A673 (cell line): ENCODE data around the gene GOLGA6L7. TPM values are rescaled to one million over a fixed set of nuclear protein-coding genes. Genes with fewer than 3 reads are reported as not detected.
"Not testable (repeated sequence)": the region's sequence is repeated elsewhere in the genome, so short reads cannot be mapped to it uniquely, and the experiment has no call there.

Source experiments
- BruUV-seq: library from RNA; stranded (reverse); fragments of 400-500 nt; replicated peaks from 2 replicates; lab custom pipeline; 2021; lab: Mats Ljungman, UMichigan
- CTCF ChIA-PET: fragments of 300-600 bp; sonication (Branson Sonifier 250); formaldehyde crosslinking; loops from one replicate; lab custom pipeline; 2022; ENCODE audit warnings: antibody characterized with exemption; lab: Charles Lee
- POLR2A ChIA-PET: fragments of 300-600 bp; sonication (Branson Sonifier 250); formaldehyde crosslinking; loops from one replicate; lab custom pipeline; 2022; ENCODE audit warnings: antibody characterized with exemption; ENCODE audit not compliant: low non-redundant PET; lab: Charles Lee
- DNase-seq: peaks from one replicate; pipeline ENCODE4 v3.0.0-alpha.2; 2015; ENCODE audit warnings: low spot score
- H3K27ac ChIP-seq: fragments of 200-600 bp; sonication (generic); 2 replicates; pipeline ENCODE4 v1.5.1; 2016; ENCODE audit warnings: mixed run types, low read depth, mild to moderate bottlenecking, mixed read lengths, antibody characterized with exemption, low read length; ENCODE audit not compliant: poor library complexity, severe bottlenecking
- H3K27me3 ChIP-seq: fragments of 200-600 bp; sonication (generic); replicated peaks from 2 replicates; pipeline ENCODE4 v1.6.1; 2017; ENCODE audit warnings: mixed run types, low read depth, mild to moderate bottlenecking, mixed read lengths, antibody characterized with exemption, low read length; ENCODE audit not compliant: insufficient read depth, poor library complexity
- H3K36me3 ChIP-seq: fragments of 200-600 bp; sonication (generic); 2 replicates; pipeline ENCODE4 v1.6.1; 2016; ENCODE audit warnings: mixed run types, mild to moderate bottlenecking, mixed read lengths, antibody characterized with exemption, low read length; ENCODE audit not compliant: insufficient read depth, poor library complexity, severe bottlenecking
- H3K4me1 ChIP-seq: fragments of 200-600 bp; sonication (generic); 2 replicates; pipeline ENCODE4 v1.6.1; 2017; ENCODE audit warnings: mixed run types, mild to moderate bottlenecking, mixed read lengths, antibody characterized with exemption, low read length; ENCODE audit not compliant: insufficient read depth, poor library complexity, severe bottlenecking
- H3K4me3 ChIP-seq: fragments of 200-600 bp; sonication (generic); 2 replicates; pipeline ENCODE4 v1.5.1; 2016; ENCODE audit warnings: low read depth, mixed run types, mild to moderate bottlenecking, mixed read lengths, low read length; ENCODE audit not compliant: poor library complexity, severe bottlenecking
- H3K9me3 ChIP-seq: fragments of 200-600 bp; sonication (generic); 2 replicates; pipeline ENCODE4 v1.6.1; 2016; ENCODE audit warnings: mixed run types, low read depth, mild to moderate bottlenecking, mixed read lengths, antibody characterized with exemption, low read length; ENCODE audit not compliant: poor library complexity, severe bottlenecking
- CTCF ChIP-seq: fragments of 300-800, 200-600 bp; sonication (generic); conservative IDR thresholded peaks from 2 replicates; pipeline ENCODE4 v1.5.1; 2017; ENCODE audit warnings: low read depth, mild to moderate bottlenecking, antibody characterized with exemption, low read length, moderate library complexity, mixed read lengths
- EZH2 ChIP-seq: fragments of 200-600 bp; sonication (generic); IDR thresholded peaks from 2 replicates; pipeline ENCODE4 v1.6.1; 2017; ENCODE audit warnings: borderline replicate concordance, low read depth, mild to moderate bottlenecking, mixed read lengths, antibody characterized with exemption, low read length; ENCODE audit not compliant: poor library complexity, severe bottlenecking
- intact Hi-C: fragments of 100-400 bp; cut with micrococcal nuclease; formaldehyde crosslinking; loops from one replicate; pipeline ENCODE4 v1.10.0; 2022; ENCODE audit not compliant: unreplicated experiment
- total RNA-seq: library from RNA; stranded (reverse); gene quantifications from 2 replicates; pipeline ENCODE4 v1.2.3, GENCODE V29; 2021

The GOLGA6L7 gene
- total RNA-seq, 1 experiment from 2014 or later, result not detected

DNA sequence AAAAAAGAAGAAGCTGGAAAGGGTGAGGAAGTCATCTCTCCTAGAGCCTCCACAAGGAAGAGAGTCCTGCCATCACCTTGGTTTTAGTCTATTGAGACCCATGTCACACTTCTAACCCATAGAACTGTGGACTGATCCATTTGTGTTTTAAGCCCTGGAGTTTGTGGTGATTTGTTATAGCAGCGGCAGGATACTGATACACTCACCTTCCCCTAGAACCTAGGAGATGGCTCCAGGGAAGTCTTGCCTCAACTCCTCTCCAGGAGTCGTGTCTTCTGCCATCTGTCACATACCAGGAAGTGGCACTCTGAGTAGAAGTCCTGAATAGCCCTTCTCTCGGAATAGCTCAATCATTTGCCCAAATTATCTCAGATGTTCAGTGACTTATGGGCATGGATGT lies 22.7 kb upstream of the GOLGA6L7 start:
- H3K4me1 ChIP-seq, result no peaks in the 10 kb centered on the region
- no peaks in the 10 kb centered on the region for H3K9me3 ChIP-seq
- no peak for DNase-seq
- intact Hi-C loops, result no loop called here
- no peak overlapping the region for H3K4me3 ChIP-seq
- TF ChIP-seq EZH2 (no peak), CTCF (no peak)
- no peak overlapping the region for H3K27ac ChIP-seq
- no TSS peak for BruUV-seq
- H3K27me3 ChIP-seq, result no peaks in the 10 kb centered on the region
- no peaks in the 10 kb centered on the region for H3K36me3 ChIP-seq
- CTCF ChIA-PET, result interaction anchor here (0.6 kb wide), 1 partner anchor 241 kb away, joined by 3 read pairs; no protein-coding TSS in a partner anchor
- POLR2A ChIA-PET, result no interaction called here

DNA sequence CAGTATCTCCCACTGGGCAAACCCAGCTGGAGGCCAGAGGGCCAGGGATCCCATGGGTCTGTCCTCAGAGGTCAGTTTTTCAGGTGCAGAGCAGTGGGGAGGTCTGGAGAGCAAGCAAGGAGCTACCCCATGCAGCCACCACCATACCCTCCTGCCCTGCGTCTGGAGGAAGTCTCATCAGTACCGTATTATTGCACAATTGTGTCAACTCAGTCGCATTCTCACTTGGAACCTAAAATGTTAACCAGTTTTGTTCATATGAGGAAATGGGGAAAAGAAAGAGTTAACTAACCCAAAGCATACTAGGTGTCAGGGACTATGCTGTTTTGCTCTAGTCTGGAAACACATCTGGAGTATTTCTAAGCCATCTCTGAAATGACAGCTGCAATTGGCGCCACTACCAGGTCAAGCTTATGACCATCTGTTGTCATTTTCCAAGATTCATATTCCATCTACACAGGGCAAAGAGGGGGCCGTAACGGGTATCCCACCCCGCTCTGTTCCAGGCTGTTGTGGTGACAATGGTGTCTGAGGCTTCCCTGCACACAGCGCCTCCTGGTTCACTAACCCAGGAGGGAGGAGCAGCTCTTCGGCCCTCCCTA lies 20.4 kb upstream of the GOLGA6L7 start:
- CTCF ChIA-PET, result no interaction called here
- POLR2A ChIA-PET, result no interaction called here
- no TSS peak for BruUV-seq

DNA sequence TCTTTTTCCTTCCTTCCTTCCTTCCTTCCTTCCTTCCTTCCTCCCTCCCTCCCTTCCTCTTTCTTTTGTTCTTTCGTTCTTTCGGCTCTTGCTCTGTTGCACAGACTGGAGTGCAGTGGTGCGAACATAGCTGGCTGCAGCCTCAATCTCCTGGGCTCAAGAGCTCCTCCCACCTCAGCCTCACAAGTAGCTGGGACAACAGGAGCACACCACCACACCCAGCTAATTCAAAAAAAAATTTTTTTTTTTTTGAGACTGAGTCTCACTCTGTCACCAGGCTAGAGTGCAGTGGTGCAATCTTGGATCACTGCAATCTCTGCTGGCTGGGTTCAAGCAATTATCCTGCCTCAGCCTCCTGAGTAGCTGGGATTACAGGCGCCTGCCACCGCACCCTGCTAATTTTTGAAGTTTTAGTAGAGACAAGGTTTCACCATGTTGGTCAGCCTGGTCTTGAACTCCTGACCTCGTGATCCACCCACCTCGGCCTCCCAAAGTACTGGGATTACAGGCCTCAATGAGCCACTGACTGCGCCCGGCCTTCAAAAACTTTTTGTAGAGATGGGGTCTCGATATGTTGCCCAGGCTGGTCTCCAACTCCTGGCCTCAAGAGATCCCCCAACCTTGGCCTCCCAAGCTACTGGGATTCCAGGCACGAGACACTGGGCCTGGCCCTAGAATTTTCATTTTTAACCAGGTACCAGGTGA lies 13.3 kb upstream of the GOLGA6L7 start:
- BruUV-seq, H3K27me3 ChIP-seq, H3K36me3 ChIP-seq, H3K27ac ChIP-seq, H3K4me3 ChIP-seq, POLR2A ChIA-PET, DNase-seq, H3K9me3 ChIP-seq, CTCF ChIA-PET, H3K4me1 ChIP-seq, intact Hi-C loops: not testable (repeated sequence)

More for the DNA sequence above, 20.4 kb upstream of the GOLGA6L7 start:
- intact Hi-C loops, result no loop called here
- H3K27me3 ChIP-seq, result no peaks in the 10 kb centered on the region
- no peaks in the 10 kb centered on the region for H3K36me3 ChIP-seq
- H3K9me3 ChIP-seq, result no peaks in the 10 kb centered on the region
- no peaks in the 10 kb centered on the region for H3K4me1 ChIP-seq
- H3K27ac ChIP-seq, result no peak overlapping the region
- no peak for TF ChIP-seq CTCF
- TF ChIP-seq EZH2, result no peak
- DNase-seq, result no peak
- H3K4me3 ChIP-seq, result no peak overlapping the region
